NCI-H187 (cell line): ENCODE measurements around the gene BMPR2.
"Not testable (repeated sequence)": the region's sequence is repeated elsewhere in the genome, so short reads cannot be mapped to it uniquely, and the experiment has no call there.

Source experiments
- DNase-seq, 2 experiments: peaks; one replicate each; lab custom pipeline; 2025; lab: John Stamatoyannopoulos, UW

BMPR2 gene

GRCh38 chr2:202452744-202453143 is 76.6 kb downstream of the BMPR2 start:
- no peak for DNase-seq

GRCh38 chr2:202454536-202454935 is 78.4 kb downstream of the BMPR2 start:
- no peak for DNase-seq

GRCh38 chr2:202455114-202455513 is 79.0 kb downstream of the BMPR2 start:
- no peak for DNase-seq

GRCh38 chr2:202460119-202460518 is 84.0 kb downstream of the BMPR2 start:
- no peak for DNase-seq

DNA sequence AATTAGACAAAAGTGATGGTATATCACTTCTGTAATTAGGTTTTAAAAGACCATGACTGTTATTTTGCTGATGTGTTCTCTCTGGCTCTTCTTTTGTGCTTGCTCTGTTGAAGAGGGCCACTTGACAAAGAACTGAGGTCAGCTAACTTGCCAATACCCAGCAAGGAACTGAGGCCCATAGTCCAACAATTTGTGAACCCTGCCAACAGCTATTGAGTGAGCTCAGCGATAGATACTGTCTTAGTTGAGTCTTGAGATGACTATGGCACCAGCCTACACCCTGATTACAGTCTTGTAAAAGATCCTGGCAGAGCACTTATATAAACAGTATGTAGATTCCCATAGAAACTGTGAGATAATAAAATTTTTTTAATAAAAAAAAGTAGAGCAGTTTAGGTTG is 103.0 kb downstream of the BMPR2 start:
- no peak for DNase-seq

- no peak for DNase-seq
Observed at GRCh38 chr2:202479610-202480009, 103.5 kb downstream of the BMPR2 start.

DNA sequence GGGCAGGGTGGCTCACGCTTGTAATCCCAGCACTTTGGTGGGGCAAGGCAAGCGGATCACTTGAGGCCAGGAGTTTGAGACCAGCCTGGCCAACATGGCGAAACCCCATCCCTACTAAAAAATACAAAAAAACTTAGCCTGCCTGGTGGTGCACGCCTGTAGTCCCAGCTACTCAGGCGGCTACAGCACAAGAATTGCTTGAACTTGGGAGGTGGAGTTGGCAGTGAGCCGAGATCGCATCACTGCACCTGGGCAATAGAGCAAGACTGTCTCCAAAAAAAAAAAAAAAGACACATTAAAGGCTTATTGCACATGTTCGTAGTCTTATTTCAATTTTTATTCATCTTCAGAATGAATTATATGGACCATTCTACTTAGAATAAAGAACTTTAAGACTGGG is 110.2 kb downstream of the BMPR2 start:
- no peak for DNase-seq

- no peak for DNase-seq
Observed at GRCh38 chr2:202488671-202489070, 112.5 kb downstream of the BMPR2 start.

GRCh38 chr2:202490479-202490878 is 114.4 kb downstream of the BMPR2 start:
- DNase-seq = no peak

DNA sequence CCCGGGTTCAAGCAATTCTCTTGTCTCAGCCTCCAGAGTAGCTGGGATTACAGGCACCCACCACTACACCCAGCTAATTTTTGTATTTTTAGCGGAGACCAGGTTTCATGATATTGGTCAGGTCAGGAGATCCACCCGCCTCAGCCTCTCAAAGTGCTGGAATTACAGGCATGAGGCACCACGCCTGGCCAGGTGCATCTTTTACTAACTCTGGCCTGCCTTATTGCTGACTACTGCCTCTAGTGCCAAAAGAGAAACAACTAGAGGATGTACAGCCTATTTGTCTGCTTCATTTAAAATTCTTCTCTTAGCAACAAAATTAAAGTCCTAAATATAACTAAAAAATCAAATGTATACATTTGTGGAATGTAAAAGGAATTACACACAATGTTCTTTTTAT is 115.4 kb downstream of the BMPR2 start:
- DNase-seq = no peak

GRCh38 chr2:202494300-202495229 is 118.4 kb downstream of the BMPR2 start:
- DNase-seq = no peak

DNA sequence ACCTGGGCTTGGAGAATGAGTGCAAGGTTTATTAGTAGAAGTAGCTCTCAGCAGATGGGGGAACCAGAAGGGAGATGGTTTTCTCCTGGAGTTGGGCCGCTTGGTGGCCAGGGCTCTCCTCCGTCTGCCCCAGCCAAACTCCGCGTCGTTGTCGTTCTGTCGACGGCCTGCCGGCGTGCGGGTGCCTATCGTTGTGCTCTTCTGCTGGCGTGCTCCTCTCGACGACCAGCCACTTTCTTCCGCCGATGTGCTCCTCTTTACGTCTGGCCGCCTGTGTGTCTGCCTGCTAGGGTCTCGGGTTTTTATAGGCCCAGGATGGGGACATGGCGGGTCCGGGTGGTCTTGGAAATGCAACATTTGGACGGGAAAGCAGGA is 119.1 kb downstream of the BMPR2 start:
- DNase-seq = no peak

GRCh38 chr2:202496835-202497472 is 120.8 kb downstream of the BMPR2 start:
- DNase-seq = not testable (repeated sequence)

GRCh38 chr2:202497473-202497866 is 121.3 kb downstream of the BMPR2 start:
- DNase-seq = not testable (repeated sequence)

- not testable (repeated sequence) for DNase-seq
Observed at GRCh38 chr2:202499841-202500240, 123.7 kb downstream of the BMPR2 start.

GRCh38 chr2:202503276-202503675 is 127.1 kb downstream of the BMPR2 start:
- DNase-seq = not testable (repeated sequence)

DNA sequence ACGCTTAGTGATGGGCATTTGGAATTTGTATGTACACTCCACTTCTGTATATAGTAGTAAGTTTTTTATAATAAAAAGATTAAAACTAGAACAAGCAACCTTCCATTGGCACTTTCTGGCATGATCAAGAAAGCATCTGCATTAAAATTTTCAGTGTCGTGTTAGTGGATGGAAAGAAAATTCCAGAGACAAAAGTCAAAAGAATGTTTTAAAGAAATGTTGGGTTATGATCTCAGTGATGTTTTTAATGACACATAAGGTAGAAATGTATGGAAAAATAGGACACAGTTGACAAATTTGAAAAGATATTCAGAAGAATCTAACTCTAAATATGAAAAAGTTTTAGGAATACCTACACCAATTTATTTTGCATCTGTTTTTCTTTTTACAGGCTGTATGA is 132.6 kb downstream of the BMPR2 start:
- DNase-seq = no peak

DNA sequence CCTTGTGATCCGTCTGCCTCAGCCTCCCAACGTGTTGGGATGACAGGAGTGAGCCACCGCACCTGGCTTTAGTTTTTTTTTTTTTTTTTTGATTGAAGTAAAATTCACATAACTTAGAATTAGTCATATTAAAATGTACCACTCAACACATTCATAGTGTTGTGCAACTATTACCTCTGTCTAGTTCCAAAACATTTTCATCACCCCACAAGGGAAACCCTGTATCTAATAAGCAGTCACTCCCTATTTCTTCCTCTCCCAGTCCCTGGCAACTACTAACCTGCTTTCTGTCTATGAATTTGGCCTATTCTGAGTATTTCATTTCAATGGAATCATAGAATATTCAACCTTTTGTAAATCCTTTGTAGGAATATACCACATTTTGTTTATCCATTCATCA is 134.8 kb downstream of the BMPR2 start:
- DNase-seq = no peak

- DNase-seq = no peak
Observed at GRCh38 chr2:202512176-202512575, 136.0 kb downstream of the BMPR2 start.

DNA sequence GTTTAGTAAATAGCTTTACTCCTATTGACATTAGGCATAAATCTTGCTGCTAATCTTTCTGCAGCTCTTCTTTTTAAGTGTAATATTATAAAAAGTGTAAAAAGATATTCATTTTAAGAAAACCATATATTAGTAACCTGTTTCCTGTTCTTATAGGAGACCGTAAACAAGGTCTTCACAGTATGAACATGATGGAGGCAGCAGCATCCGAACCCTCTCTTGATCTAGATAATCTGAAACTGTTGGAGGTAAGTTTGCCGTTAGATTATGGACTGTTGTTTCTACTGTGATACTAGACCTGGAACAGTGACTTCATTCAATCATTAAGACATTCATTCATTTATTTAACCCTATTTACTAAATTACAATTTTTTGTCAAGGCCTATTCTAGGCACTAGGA is 138.6 kb downstream of the BMPR2 start:
- DNase-seq = no peak

- DNase-seq = no peak
Observed at GRCh38 chr2:202519453-202519852, 143.3 kb downstream of the BMPR2 start.

DNA sequence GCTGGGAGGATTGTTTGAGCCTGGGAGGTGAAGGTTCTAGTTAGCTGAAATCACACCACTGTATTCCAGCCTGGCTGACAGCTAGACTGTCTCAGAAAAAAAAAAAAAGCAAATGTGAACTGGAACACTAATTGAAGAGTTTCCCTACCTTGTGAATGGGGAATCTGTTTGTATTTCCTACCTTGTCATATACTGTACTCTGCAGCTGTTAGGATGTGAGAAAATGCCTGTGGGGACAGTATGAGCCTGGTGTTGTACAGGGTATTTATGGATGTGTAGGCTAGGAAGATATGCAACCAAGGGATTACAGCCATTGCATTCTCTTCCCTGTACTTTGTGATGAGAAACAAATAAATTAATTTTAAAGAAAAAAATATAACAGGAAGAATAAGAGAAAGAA is 145.3 kb downstream of the BMPR2 start:
- no peak for DNase-seq

DNA sequence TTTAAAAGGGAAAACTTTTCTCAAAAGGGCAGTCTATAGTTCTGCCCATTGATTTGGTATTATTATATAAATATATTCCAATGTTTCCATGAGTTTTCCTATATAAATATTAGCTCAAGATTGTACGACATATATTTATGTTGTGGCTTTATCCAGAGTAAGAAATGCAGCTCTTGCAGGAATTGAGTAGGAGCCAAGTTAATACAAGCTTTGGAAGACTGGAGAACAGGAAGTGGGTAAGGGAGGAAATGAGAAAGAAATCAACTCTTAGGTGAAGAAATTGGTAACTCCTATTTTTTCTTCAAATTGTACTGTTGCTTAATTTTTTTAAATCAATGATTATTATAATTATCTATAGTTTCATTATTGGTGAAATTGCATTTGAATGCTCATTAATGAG is 153.3 kb downstream of the BMPR2 start:
- DNase-seq = no peak
